ENCODE measurements around the gene PRPF8.

PRPF8 gene

DNA sequence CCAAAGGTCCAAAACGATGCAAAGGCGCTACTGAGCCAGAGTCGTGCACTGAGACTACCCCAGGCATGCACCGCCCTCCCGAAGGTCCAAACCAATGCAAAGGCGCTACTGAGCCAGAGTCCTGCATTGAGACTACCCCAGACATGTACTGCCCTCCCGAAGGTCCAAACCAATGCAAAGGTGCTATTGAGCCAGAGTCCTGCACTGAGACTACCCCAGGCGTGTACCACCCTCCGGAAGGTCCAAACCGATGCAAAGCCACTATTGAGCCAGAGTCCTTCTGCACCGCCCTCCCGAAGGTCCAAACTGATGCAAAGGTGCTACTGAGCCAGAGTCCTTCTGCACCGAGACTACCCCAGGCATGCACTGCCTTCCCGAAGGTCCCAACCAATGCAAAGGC, 83.1 kb downstream of the PRPF8 start:
- Histone ChIP-seq H3K4me1 (ENCODE audit: control insufficient read depth in 5 of 5, insufficient read depth in 5 of 5, low read length in 5 of 5) (peaks cover 0 to 25% (median 9%) of the 10 kb centered on the region in 5 donors), H3K9me3 (ENCODE audit: control insufficient read depth in 5 of 5, low read length in 5 of 5) (no peaks in the 10 kb centered on the region), H3K36me3 (ENCODE audit: control insufficient read depth in 5 of 5, insufficient read depth in 5 of 5, low read length in 5 of 5) (peaks cover 0 to 22% (median 0%) of the 10 kb centered on the region in 5 donors), H3K9ac (ENCODE audit: low read length in 5 of 5) (no peak overlapping the region), H3K27me3 (ENCODE audit: control insufficient read depth in 5 of 5, insufficient read depth in 4 of 5, low read length in 5 of 5) (no peaks in the 10 kb centered on the region), H3K4me3 (ENCODE audit: low read depth in 1 of 5, low read length in 5 of 5) (no peak overlapping the region), H3K27ac (ENCODE audit: low read depth, low read length) (no peak overlapping the region)

Data from subcutaneous abdominal adipose tissue (tissue), 5 donors.